ENCODE results near the gene FIBCD1.

FIBCD1 gene, protein sequence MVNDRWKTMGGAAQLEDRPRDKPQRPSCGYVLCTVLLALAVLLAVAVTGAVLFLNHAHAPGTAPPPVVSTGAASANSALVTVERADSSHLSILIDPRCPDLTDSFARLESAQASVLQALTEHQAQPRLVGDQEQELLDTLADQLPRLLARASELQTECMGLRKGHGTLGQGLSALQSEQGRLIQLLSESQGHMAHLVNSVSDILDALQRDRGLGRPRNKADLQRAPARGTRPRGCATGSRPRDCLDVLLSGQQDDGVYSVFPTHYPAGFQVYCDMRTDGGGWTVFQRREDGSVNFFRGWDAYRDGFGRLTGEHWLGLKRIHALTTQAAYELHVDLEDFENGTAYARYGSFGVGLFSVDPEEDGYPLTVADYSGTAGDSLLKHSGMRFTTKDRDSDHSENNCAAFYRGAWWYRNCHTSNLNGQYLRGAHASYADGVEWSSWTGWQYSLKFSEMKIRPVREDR

DNA sequence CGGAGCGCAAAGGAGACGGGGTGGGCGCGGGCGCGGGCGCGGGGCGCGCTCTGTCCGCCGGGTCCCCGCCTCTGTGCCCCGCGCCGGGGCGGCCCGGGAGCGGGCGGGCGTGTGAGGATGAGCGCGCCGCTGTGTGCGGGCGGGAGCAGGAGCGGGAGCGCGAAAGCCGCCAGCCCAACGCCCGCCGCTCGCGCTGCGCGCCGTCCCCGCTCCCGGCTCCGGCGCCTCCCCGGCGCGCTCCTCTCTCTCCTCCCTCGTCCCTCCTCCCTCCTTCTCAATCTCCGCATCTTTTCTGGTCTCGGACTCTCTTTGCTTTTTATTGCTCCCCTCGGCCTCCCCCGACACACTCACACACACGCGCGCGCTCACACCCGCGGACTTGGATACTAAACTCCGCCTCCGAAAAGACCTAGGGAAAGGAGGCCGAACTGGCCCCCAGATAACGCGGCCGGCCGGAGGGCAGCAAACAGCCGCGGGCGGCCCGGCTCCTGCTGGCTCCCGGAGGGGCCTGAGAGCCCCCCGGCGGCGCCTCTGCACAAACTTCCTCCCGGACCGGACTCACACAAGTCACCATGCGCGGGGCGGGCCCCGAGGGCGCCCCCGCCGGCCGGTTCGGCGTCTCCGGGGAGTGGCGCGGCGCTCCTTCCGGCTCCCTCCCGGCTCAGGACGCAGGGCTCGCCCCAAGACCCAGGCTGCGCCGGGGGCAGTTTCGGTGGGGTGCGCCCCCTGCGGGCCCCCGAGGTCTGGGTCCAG, at the start of gene FIBCD1:
FIBCD1 (minus strand) TSS at position 596 of the 753 bp plus-strand sequence. CDS start 640 bp downstream, outside the sequence.
- Histone ChIP-seq H3K9ac (ENCODE audit: low read length in 5 of 5) (peak within 1 kb of the TSS in 1 of 5 donors; percentile 20), H3K4me3 (ENCODE audit: low read depth in 1 of 5, low read length in 5 of 5) (peak within 1 kb of the TSS in 4 of 5 donors; percentile 26 to 63 (median 47)), H3K27me3 (ENCODE audit: control insufficient read depth in 5 of 5, insufficient read depth in 4 of 5, low read length in 5 of 5) (peaks cover 50 to 77% (median 70%) of the 10 kb centered on the region in 5 donors), H3K9me3 (ENCODE audit: control insufficient read depth in 5 of 5, low read length in 5 of 5) (no peaks in the 10 kb centered on the region), H3K36me3 (ENCODE audit: control insufficient read depth in 5 of 5, insufficient read depth in 5 of 5, low read length in 5 of 5) (no peaks in the 10 kb centered on the region), H3K27ac (ENCODE audit: low read depth, low read length) (no peak within 1 kb of the TSS), H3K4me1 (ENCODE audit: control insufficient read depth in 5 of 5, insufficient read depth in 5 of 5, low read length in 5 of 5) (peaks cover 0 to 41% (median 28%) of the 10 kb centered on the region in 5 donors)

DNA sequence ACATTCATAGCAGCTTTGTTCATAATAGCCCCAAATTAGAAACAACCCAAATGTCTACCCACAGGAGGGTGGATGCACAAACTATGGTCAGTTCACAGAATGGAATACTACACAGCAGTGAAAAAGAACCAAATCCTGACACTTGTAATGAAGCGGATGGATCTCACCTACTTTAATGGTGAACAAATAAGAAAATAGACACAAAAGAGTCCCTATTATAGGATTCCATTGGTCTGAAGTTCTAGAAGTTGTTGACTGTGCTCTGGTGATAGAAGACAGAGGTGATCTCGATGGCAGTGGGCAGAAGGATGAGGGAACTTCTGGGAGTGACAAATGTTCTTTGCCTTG, 49.3 kb upstream of the FIBCD1 start:
- Histone ChIP-seq H3K4me1 (ENCODE audit: control insufficient read depth in 5 of 5, insufficient read depth in 5 of 5, low read length in 5 of 5) (no peaks in the 10 kb centered on the region), H3K27me3 (ENCODE audit: control insufficient read depth in 5 of 5, insufficient read depth in 4 of 5, low read length in 5 of 5) (peaks cover 6 to 48% (median 34%) of the 10 kb centered on the region in 5 donors)

DNA sequence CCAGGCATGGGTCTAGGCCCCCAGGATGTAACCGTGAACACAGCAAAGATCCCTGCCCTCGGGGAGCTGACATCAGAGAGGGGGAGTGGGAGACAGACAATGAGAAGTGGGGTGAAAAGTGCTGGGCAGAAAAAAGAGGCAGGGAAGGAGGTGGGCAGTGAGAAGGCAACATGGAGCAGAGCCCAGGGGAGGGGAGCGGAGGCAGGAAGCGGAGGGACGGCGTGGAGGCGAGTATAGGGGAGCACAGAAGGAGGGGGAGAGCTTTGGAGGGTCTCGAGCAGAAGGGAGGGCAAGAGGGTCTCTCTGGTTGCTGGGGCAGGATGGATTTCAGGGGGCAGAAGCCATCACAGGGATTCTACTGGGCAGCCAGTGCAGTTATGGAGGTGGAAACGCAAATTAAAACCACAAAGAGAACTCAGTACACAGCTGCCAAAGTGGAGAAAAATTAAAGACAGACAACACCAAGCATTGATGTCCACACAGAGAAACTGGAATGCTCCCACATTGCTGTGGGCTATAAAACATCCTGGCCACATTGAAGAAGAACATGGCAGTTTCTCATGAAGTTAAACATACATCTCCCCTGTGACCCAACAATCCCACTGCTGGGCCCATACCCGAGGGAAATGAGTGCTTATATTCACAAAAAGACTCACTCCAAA, 48.8 kb upstream of the FIBCD1 start:
- peaks cover 0 to 3% (median 0%) of the 10 kb centered on the region in 5 donors for H3K9me3 ChIP-seq (ENCODE audit: control insufficient read depth in 5 of 5, low read length in 5 of 5)
- no peak overlapping the region for H3K4me3 ChIP-seq (ENCODE audit: low read depth in 1 of 5, low read length in 5 of 5)
- peaks cover 6 to 45% (median 34%) of the 10 kb centered on the region in 5 donors for H3K27me3 ChIP-seq (ENCODE audit: control insufficient read depth in 5 of 5, insufficient read depth in 4 of 5, low read length in 5 of 5)
- H3K36me3 ChIP-seq (ENCODE audit: control insufficient read depth in 5 of 5, insufficient read depth in 5 of 5, low read length in 5 of 5) = no peaks in the 10 kb centered on the region
- H3K9ac ChIP-seq (ENCODE audit: low read length in 5 of 5) = no peak overlapping the region
- H3K4me1 ChIP-seq (ENCODE audit: control insufficient read depth in 5 of 5, insufficient read depth in 5 of 5, low read length in 5 of 5) = no peaks in the 10 kb centered on the region
- H3K27ac ChIP-seq (ENCODE audit: low read depth, low read length) = no peak overlapping the region

More for the DNA sequence above, 49.3 kb upstream of the FIBCD1 start:
- Histone ChIP-seq H3K4me3 (ENCODE audit: low read depth in 1 of 5, low read length in 5 of 5) (no peak overlapping the region), H3K27ac (ENCODE audit: low read depth, low read length) (no peak overlapping the region), H3K9ac (ENCODE audit: low read length in 5 of 5) (no peak overlapping the region), H3K9me3 (ENCODE audit: control insufficient read depth in 5 of 5, low read length in 5 of 5) (peaks cover 0 to 3% (median 0%) of the 10 kb centered on the region in 5 donors), H3K36me3 (ENCODE audit: control insufficient read depth in 5 of 5, insufficient read depth in 5 of 5, low read length in 5 of 5) (no peaks in the 10 kb centered on the region)

DNA sequence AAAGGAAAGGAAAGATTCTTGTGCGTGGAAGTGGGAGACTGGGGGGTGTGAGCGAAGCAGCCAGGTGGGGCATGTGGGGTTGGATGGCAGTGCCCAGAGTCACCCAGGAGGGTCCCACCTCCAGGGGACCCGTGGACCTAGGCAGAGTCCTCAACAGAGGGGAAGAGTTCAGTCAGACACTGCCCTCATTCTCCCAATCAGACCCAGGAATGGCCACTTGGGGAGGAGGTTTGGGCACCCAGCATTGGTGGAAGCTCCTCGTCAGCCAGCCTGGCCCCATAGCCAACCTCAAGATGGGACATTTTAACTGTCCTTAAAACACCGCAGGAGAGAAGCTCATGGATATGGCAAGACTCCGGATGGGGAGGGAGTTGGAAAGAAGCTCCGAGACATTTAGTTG, 48.0 kb upstream of the FIBCD1 start:
- no peaks in the 10 kb centered on the region for H3K4me1 ChIP-seq (ENCODE audit: control insufficient read depth in 5 of 5, insufficient read depth in 5 of 5, low read length in 5 of 5)
- no peak overlapping the region for H3K27ac ChIP-seq (ENCODE audit: low read depth, low read length)
- no peak overlapping the region for H3K9ac ChIP-seq (ENCODE audit: low read length in 5 of 5)
- H3K9me3 ChIP-seq (ENCODE audit: control insufficient read depth in 5 of 5, low read length in 5 of 5) = peaks cover 0 to 3% (median 0%) of the 10 kb centered on the region in 5 donors
- no peaks in the 10 kb centered on the region for H3K36me3 ChIP-seq (ENCODE audit: control insufficient read depth in 5 of 5, insufficient read depth in 5 of 5, low read length in 5 of 5)
- peaks cover 3 to 41% (median 32%) of the 10 kb centered on the region in 5 donors for H3K27me3 ChIP-seq (ENCODE audit: control insufficient read depth in 5 of 5, insufficient read depth in 4 of 5, low read length in 5 of 5)
- no peak overlapping the region for H3K4me3 ChIP-seq (ENCODE audit: low read depth in 1 of 5, low read length in 5 of 5)

DNA sequence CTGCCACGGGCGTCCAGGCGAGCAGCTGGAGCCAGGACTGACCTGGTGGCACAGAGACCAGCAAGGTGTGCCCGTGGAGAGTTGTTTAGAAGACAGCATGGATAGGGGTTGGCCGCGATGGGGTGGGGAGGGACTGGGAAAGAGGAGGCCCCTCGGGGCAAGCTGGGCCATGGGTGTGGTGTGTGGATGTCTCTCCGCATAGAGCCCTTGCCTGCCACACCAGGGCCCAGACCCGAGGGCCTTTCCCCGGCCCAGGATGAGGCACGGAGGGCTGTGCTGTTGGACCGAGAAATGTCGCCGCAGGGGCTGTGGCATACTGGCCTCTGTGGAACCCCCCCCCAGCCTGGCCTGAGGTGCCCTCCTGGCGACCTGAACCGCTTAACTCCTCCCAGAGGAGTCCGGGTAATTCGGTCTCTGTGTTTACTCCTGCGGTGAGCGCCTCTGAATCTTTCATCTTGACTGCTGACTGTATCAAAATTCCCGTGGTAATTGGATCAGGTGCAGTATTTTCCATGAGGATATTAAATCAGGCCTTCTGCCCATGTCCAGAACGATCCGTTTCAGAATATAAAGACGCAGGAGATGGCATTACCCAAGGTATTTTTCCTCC, 47.4 kb upstream of the FIBCD1 start:
- Histone ChIP-seq H3K9ac (ENCODE audit: low read length in 5 of 5) (no peak overlapping the region), H3K4me3 (ENCODE audit: low read depth in 1 of 5, low read length in 5 of 5) (no peak overlapping the region), H3K36me3 (ENCODE audit: control insufficient read depth in 5 of 5, insufficient read depth in 5 of 5, low read length in 5 of 5) (no peaks in the 10 kb centered on the region)

DNA sequence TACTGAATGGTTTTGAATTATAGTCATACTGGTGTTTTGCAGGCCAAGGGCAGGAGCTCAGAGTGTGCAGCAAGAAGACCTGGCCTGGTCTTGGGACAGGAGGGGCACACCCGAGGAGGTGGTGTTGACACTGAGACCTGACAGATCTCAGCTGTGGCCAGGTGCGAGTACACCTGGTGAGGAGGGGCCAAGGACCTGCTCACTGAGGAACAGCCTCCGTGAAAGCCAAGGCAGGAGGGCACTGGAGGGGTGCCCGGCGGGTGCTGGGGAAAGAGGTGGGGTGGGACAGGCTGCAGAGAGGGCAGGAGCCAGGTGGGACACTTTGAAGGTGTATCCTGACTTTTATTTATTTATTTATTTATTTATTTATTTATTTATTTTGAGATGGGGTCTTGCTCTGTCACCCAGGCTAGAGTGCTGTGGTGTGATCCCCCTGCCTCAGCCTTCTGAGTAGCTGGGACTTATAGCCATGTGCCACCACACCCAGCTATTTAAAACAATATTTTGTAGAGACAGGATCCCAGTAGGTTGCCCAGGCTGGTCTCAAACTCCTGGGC, 46.6 kb upstream of the FIBCD1 start:
- Histone ChIP-seq H3K9me3 (ENCODE audit: control insufficient read depth in 5 of 5, low read length in 5 of 5) (peaks cover 0 to 3% (median 0%) of the 10 kb centered on the region in 5 donors), H3K9ac (ENCODE audit: low read length in 5 of 5) (no peak overlapping the region), H3K27me3 (ENCODE audit: control insufficient read depth in 5 of 5, insufficient read depth in 4 of 5, low read length in 5 of 5) (peaks cover 3 to 32% (median 25%) of the 10 kb centered on the region in 5 donors), H3K4me3 (ENCODE audit: low read depth in 1 of 5, low read length in 5 of 5) (no peak overlapping the region), H3K4me1 (ENCODE audit: control insufficient read depth in 5 of 5, insufficient read depth in 5 of 5, low read length in 5 of 5) (no peaks in the 10 kb centered on the region), H3K27ac (ENCODE audit: low read depth, low read length) (no peak overlapping the region), H3K36me3 (ENCODE audit: control insufficient read depth in 5 of 5, insufficient read depth in 5 of 5, low read length in 5 of 5) (no peaks in the 10 kb centered on the region)

More for the DNA sequence above, 47.4 kb upstream of the FIBCD1 start:
- peaks cover 0 to 3% (median 0%) of the 10 kb centered on the region in 5 donors for H3K9me3 ChIP-seq (ENCODE audit: control insufficient read depth in 5 of 5, low read length in 5 of 5)
- peaks cover 3 to 39% (median 30%) of the 10 kb centered on the region in 5 donors for H3K27me3 ChIP-seq (ENCODE audit: control insufficient read depth in 5 of 5, insufficient read depth in 4 of 5, low read length in 5 of 5)
- no peaks in the 10 kb centered on the region for H3K4me1 ChIP-seq (ENCODE audit: control insufficient read depth in 5 of 5, insufficient read depth in 5 of 5, low read length in 5 of 5)
- no peak overlapping the region for H3K27ac ChIP-seq (ENCODE audit: low read depth, low read length)

DNA sequence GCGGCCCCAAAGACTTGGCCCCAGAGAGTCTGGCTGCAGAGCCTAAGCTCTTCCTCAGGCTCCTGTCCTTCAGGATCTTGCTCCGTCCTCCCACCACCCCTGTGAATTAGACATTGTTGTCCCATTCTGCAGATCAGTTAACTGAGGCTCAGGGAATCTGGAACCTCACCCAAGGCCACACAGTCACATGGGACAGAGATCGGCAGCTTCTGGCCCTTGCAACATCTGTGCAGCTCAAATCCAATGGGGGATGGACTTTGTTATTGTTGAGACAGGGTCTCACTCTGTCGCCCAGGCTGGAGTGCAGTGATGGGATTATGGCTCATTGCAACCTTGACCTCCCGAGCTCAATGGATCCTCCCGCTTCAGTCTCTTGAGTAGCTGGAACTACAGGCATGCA, 46.0 kb upstream of the FIBCD1 start:
- no peak overlapping the region for H3K4me3 ChIP-seq (ENCODE audit: low read depth in 1 of 5, low read length in 5 of 5)
- H3K36me3 ChIP-seq (ENCODE audit: control insufficient read depth in 5 of 5, insufficient read depth in 5 of 5, low read length in 5 of 5) = no peaks in the 10 kb centered on the region
- peaks cover 0 to 3% (median 0%) of the 10 kb centered on the region in 5 donors for H3K9me3 ChIP-seq (ENCODE audit: control insufficient read depth in 5 of 5, low read length in 5 of 5)
- H3K27me3 ChIP-seq (ENCODE audit: control insufficient read depth in 5 of 5, insufficient read depth in 4 of 5, low read length in 5 of 5) = peaks cover 7 to 33% (median 21%) of the 10 kb centered on the region in 5 donors
- no peak overlapping the region for H3K9ac ChIP-seq (ENCODE audit: low read length in 5 of 5)
- no peaks in the 10 kb centered on the region for H3K4me1 ChIP-seq (ENCODE audit: control insufficient read depth in 5 of 5, insufficient read depth in 5 of 5, low read length in 5 of 5)
- H3K27ac ChIP-seq (ENCODE audit: low read depth, low read length) = no peak overlapping the region

DNA sequence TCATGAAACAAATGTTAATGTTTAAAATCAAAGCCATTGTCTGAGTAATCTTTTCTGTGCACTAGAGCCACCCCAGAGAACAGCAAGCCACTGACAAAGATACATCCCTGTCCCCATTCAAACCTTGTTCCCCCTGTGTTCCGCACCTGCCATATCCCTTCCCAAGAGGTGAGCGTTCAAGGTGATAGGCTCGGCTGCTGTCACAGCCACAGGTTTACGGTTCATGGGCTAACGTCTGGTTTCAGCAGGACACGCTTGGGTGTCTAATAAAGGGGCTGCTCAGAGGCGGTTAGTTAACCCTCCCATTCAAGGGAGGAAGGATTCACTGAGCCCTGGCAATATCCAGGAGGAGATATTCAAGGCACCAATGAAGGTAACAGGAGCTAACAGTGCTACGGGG, 45.5 kb upstream of the FIBCD1 start:
- Histone ChIP-seq H3K27ac (ENCODE audit: low read depth, low read length) (no peak overlapping the region), H3K4me3 (ENCODE audit: low read depth in 1 of 5, low read length in 5 of 5) (no peak overlapping the region), H3K36me3 (ENCODE audit: control insufficient read depth in 5 of 5, insufficient read depth in 5 of 5, low read length in 5 of 5) (no peaks in the 10 kb centered on the region), H3K27me3 (ENCODE audit: control insufficient read depth in 5 of 5, insufficient read depth in 4 of 5, low read length in 5 of 5) (peaks cover 12 to 36% (median 19%) of the 10 kb centered on the region in 5 donors), H3K9ac (ENCODE audit: low read length in 5 of 5) (no peak overlapping the region), H3K9me3 (ENCODE audit: control insufficient read depth in 5 of 5, low read length in 5 of 5) (peaks cover 0 to 3% (median 0%) of the 10 kb centered on the region in 5 donors), H3K4me1 (ENCODE audit: control insufficient read depth in 5 of 5, insufficient read depth in 5 of 5, low read length in 5 of 5) (no peaks in the 10 kb centered on the region)

DNA sequence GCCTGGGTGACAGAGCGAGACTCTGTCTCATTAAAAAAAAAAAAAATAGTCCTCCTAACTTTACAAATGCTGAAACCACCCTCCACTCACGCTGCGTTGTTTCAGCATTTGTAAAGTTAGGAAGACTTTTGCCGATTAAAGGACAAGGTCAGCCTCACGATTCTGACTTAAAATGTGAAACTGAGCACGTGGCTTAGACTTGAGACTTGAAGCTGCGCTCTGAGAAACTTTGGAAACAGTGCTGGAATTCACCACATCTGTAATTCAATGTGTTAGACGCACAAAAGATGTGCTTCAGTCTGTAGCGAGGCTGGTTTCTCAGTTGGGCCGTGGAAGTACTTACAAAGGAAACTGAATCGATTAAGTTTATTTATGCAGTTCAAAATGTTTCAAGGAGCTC, 44.9 kb upstream of the FIBCD1 start:
- Histone ChIP-seq H3K27ac (ENCODE audit: low read depth, low read length) (no peak overlapping the region), H3K27me3 (ENCODE audit: control insufficient read depth in 5 of 5, insufficient read depth in 4 of 5, low read length in 5 of 5) (peaks cover 15 to 37% (median 16%) of the 10 kb centered on the region in 5 donors), H3K4me3 (ENCODE audit: low read depth in 1 of 5, low read length in 5 of 5) (no peak overlapping the region), H3K9ac (ENCODE audit: low read length in 5 of 5) (no peak overlapping the region), H3K36me3 (ENCODE audit: control insufficient read depth in 5 of 5, insufficient read depth in 5 of 5, low read length in 5 of 5) (no peaks in the 10 kb centered on the region), H3K9me3 (ENCODE audit: control insufficient read depth in 5 of 5, low read length in 5 of 5) (peaks cover 0 to 3% (median 0%) of the 10 kb centered on the region in 5 donors), H3K4me1 (ENCODE audit: control insufficient read depth in 5 of 5, insufficient read depth in 5 of 5, low read length in 5 of 5) (no peaks in the 10 kb centered on the region)
